Uterus (tissue), 2 donors: ENCODE measurements around the gene KLHDC10.

Experiments used
- POLR2A ChIP-seq, 2 donors: fragments of 450-650 bp; IDR thresholded peaks; one replicate each; pipeline ENCODE4 v1.6.1; 2016; ENCODE audit warnings: antibody characterized with exemption in 2 of 2, mild to moderate bottlenecking in 1 of 2, moderate library complexity in 1 of 2
- TF ChIP-seq, protein P1 (sequence below), 4 experiments: fragments of 200-600 bp in 2 of 4; fragments of 450-650 bp in 2 of 4; sonication (generic) in 2 of 4; IDR thresholded peaks; one replicate each; pipeline ENCODE4 v1.5.1; 2016 to 2019; ENCODE audit warnings: antibody characterized with exemption in 4 of 4, mild to moderate bottlenecking in 2 of 4, moderate library complexity in 1 of 4

- TF ChIP-seq, protein P1, sequence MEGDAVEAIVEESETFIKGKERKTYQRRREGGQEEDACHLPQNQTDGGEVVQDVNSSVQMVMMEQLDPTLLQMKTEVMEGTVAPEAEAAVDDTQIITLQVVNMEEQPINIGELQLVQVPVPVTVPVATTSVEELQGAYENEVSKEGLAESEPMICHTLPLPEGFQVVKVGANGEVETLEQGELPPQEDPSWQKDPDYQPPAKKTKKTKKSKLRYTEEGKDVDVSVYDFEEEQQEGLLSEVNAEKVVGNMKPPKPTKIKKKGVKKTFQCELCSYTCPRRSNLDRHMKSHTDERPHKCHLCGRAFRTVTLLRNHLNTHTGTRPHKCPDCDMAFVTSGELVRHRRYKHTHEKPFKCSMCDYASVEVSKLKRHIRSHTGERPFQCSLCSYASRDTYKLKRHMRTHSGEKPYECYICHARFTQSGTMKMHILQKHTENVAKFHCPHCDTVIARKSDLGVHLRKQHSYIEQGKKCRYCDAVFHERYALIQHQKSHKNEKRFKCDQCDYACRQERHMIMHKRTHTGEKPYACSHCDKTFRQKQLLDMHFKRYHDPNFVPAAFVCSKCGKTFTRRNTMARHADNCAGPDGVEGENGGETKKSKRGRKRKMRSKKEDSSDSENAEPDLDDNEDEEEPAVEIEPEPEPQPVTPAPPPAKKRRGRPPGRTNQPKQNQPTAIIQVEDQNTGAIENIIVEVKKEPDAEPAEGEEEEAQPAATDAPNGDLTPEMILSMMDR (IDR thresholded peaks at IDR 0.05): no peak
- no peak for TF ChIP-seq POLR2A (IDR thresholded peaks at IDR 0.05)
Measured at GRCh38 chr7:130154131-130154500, 83.8 kb downstream of the KLHDC10 start.
